Measurements from ENCODE around the gene RBMS3.

DNA sequence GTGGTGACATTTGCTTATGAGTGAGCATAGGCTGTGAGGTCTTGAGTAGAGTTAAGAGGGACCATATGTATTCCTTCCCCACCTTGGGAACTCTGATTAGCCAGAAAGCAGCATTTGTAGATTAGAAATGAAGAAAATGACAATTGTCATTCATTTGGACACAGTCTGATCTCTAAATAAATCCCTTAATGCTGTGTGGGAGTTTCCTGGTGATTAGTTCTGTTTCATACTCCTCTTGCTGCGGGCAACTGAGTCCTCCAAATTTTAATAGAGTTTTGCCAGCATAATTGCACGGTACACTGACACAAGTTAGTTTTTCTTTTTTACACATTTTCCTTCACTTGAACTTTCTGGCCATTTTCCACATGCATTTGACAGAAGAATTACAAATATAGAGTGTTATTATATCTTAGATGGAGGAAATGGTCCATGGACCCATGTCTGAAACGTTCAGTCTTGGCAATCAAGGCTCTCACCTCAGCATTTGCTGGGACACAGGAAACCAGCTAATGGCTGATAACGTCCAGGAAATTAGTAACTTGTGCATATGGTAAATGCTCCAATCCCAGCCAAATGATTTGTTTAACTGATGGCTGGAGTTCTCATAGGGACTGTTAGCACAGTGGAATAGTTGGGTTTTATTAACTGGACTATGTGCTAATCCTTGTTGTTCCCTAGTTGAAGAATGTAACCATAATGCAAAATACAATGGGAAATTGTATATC, 321.2 kb downstream of the RBMS3 start:
- no peak for TF ChIP-seq NFRKB (IDR thresholded peaks at IDR 0.05)
- TF ChIP-seq FOXM1 (IDR thresholded peaks at IDR 0.05; ENCODE audit: borderline replicate concordance) = no peak
- no peak for TF ChIP-seq FOXK2 (IDR thresholded peaks at IDR 0.05)
- TF ChIP-seq SUZ12 (IDR thresholded peaks at IDR 0.05) = no peak
- TF ChIP-seq ARNT (IDR thresholded peaks at IDR 0.05) = no peak
- TF ChIP-seq FOXA1 (IDR thresholded peaks at IDR 0.05) = no peak
- TF ChIP-seq SP1 (IDR thresholded peaks at IDR 0.05) = no peak
- no peak for TF ChIP-seq BHLHE40 (IDR thresholded peaks at IDR 0.05; ENCODE audit: borderline replicate concordance)
- TF ChIP-seq HDGF (IDR thresholded peaks at IDR 0.05; ENCODE audit: borderline replicate concordance) = no peak
- TF ChIP-seq TARDBP (IDR thresholded peaks at IDR 0.05) = no peak
- TF ChIP-seq, protein P1, sequence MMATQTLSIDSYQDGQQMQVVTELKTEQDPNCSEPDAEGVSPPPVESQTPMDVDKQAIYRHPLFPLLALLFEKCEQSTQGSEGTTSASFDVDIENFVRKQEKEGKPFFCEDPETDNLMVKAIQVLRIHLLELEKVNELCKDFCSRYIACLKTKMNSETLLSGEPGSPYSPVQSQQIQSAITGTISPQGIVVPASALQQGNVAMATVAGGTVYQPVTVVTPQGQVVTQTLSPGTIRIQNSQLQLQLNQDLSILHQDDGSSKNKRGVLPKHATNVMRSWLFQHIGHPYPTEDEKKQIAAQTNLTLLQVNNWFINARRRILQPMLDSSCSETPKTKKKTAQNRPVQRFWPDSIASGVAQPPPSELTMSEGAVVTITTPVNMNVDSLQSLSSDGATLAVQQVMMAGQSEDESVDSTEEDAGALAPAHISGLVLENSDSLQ (IDR thresholded peaks at IDR 0.05) = no peak
- TF ChIP-seq L3MBTL2 (conservative IDR thresholded peaks at IDR 0.05) = no peak
- no peak for TF ChIP-seq LEF1 (IDR thresholded peaks at IDR 0.05; ENCODE audit: borderline replicate concordance)

All from HEK293T (cell line).